Stimulated activated CD8-positive, alpha-beta memory T cell treated with anti-CD3 and anti-CD28 coated beads, Interleukin-7, amount 100 ng/mL, for 48 hours (primary cell): ENCODE results near the gene SLC1A1.
"Not testable (repeated sequence)": the region's sequence is repeated elsewhere in the genome, so short reads cannot be mapped to it uniquely, and the experiment has no call there.

ENCODE experiments used
- DNase-seq, 2 donors: peaks; one replicate each; pipeline ENCODE4 v3.0.0-alpha.2; 2020; ENCODE audit warnings: low read depth in 1 of 2; ENCODE audit errors: extremely low read depth in 1 of 2

Gene SLC1A1

GRCh38 chr9:4540425-4540824, 50.2 kb downstream of the SLC1A1 start:
- no peak for DNase-seq

DNA sequence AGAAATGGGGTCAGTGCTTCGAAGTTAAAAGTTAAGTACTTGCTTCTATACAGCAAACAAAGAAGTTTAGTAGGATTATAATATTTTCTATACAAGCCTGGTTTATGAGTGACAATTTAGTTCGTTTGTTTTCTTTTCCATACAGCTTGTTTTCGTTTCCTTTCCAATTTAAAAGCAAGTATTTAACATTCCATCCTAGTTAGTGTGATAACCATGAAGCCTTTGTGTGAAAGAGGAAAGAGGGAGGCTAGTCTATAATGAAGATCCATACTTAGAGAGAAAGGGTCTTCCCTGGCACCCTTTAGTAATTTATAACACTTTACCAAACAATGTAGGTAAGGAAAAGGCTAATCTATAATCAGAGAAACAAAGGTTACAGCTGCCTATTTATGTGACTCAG, 51.0 kb downstream of the SLC1A1 start:
- no peak for DNase-seq

DNA sequence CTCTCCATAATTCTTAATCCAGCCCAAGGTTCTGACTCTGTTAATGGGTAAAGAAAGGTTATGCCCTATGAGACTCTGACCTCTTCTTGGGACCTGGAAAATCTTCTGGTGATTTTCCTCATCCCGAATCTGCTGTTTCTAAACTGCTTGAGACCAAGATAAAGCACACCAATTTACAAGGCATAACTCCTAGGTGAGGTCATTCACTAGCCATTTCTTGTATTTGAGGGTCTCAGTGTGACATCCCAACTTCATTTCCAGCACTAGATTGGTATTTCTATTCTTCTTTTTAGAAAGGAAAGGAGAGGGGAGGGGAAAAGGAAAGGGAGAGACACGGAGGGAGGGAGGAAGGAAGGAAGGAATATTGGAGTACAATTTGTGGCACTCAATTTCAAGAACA, 51.6 kb downstream of the SLC1A1 start:
- no peak for DNase-seq

DNA sequence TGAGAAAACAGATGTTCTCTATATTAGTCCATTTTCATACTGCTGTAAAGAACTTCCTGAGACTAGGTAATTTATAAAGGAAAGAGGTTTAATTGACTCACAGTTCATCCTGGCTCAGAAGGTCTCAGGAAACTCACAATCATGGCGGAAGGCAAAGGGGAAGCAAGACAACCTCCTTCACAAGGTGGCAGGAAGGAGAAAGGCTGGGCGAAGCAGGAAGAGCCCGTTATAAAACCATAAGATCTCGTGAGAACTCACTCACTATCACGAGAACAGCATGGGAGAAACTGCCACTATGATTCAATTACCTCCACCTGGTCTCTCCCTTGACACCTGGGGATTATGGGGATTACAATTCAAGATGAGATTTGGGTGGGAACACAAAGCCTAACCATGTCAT, 54.4 kb downstream of the SLC1A1 start:
- DNase-seq: not testable (repeated sequence)

GRCh38 chr9:4547016-4547415, 56.7 kb downstream of the SLC1A1 start:
- DNase-seq: no peak

DNA sequence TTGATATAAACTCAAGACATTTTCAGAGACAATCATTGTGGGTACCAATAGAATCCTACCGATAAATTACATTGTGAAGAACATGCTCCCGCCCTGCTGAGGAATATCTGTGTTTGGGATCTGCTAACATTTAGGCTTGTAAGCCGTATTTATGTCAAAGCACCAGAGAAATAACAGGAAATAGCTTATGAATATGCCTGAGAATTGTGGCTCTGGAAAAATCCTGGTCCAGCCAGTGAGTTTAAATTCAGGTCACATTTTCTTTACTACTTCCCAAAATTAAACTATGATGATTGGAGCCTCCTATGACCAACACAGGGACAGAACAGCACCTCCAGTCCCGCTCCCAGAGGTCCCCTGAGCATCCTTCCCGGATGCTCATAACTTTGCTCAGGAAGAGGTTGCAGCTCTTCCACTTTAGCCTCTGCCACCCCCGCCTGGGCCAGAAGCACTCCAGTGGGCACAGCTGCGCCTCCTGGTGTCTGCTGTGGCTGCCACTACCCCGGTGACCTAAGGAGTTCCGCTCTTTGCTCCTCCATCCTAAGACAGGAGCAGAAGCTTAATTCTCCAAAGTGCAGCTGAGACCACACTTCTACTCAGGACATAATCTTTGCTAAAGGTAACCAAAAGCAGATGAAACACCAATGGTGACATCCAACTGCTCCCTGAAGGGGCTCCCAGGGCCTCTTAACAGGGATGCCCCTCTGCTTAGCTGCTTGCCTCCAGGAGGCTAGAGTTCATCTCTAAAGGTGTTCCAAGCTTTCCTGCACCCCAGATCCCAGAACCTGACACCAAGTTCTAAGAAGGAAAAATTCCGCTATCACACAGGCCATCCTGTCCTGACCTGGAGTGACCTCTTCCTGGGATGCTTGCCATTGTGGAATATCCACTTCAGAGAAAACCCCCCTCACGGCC, 58.8 kb downstream of the SLC1A1 start:
- no peak for DNase-seq

GRCh38 chr9:4549751-4550295, 59.6 kb downstream of the SLC1A1 start:
- DNase-seq: no peak

DNA sequence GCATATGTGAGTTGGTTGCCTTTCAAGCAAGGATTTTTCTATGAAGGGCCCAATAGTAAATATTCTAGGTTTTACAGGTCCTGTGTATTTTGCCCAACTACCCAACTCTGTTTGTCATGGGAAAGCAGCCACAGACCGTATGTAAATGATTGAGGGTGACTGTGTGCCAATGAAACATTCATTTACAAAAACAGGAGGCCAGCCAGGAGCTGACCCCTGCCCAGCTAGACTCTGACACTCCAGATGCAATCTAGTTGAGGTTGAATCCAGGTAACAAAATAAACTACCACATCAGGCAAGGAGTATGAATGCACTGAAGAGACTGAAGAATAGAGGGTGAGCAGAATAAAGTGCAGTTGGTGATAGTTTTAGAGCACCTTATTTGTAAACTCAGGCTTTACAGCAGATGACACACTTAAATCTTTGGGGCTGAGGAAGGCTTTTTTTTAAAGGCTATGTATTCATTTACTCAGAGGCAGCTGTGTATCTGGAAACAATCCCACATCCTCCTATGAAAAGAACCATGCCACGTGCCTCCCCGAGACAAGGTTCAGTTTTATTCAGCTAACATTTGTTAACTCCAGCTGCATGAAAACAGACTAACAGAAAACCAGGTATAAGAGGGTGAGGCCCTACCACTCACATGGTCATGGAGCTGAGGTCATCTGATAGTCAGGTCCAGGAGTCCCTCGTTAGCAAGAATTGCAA, 60.7 kb downstream of the SLC1A1 start:
- no peak for DNase-seq

- no peak for DNase-seq
Observed at GRCh38 chr9:4553951-4554381, 63.7 kb downstream of the SLC1A1 start.

GRCh38 chr9:4555236-4555635, 65.0 kb downstream of the SLC1A1 start:
- DNase-seq: no peak

DNA sequence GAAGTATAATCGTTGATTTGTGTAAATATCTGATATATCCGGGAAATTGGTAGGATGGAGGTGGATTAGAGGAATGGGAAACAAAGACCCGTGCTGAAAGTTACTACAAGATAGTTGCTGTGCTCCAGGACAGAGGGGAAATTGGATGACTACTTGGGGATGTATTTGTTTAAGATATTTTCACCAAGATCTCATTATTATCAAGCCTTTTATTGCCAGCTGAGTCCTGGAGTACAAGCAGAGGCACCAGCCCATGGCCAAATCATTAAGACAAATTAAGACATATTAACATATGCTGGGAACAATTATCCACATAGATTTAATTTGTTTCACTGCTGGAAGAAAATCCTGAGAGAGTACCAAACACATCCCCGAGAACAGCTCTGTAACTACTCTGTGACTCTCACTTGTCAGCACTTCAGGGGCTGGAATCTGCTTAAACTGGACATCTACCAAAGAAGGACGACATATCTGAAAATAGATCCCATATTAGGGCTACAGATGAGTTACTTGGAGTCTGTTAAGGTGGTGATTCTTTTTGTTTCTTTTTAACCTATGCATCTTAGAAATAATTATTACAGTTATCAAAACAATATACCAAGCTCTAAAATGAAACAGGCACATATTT, 68.2 kb downstream of the SLC1A1 start:
- DNase-seq: no peak

- DNase-seq: no peak
Observed at GRCh38 chr9:4559261-4560182, 69.3 kb downstream of the SLC1A1 start.

- no peak for DNase-seq
Observed at GRCh38 chr9:4563105-4563504, 72.8 kb downstream of the SLC1A1 start.

- no peak for DNase-seq
Observed at GRCh38 chr9:4566806-4567205, 76.5 kb downstream of the SLC1A1 start.

DNA sequence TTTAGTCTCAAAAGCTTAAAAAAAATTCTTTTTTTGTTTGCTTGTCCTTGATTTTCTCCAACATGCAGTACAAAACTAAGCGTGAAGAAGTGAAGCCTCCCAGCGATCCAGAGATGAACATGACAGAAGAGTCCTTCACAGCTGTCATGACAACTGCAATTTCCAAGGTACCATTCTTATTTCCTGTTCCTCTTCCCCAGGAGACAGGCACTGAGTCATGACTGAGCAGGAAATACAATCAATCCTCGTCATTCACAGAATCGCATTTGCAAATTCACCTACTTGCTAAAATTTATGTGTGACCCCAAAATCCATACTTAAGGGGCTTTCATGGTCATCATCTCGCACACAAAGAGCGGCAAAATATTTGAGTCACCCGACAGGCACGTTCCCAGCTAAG, 77.3 kb downstream of the SLC1A1 start:
- no peak for DNase-seq

DNA sequence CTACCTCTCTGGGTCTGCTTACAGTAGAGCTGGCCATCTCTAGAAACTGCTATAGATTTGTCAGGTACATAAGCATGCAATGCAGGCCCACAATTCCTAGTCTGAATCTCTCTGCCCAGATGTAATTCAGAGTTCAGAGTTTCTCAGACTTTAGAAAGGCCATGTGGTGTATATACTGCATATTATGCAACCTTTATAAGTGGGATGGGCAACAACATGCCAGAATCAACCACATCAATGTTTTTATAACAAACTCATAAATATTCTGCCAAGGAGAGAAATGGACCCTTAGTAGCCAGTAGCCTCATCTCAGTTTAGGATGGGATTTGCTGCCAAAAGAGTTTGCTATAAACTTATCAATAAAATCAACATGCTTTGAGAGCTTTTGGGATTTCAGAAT, 78.8 kb downstream of the SLC1A1 start:
- DNase-seq: no peak

DNA sequence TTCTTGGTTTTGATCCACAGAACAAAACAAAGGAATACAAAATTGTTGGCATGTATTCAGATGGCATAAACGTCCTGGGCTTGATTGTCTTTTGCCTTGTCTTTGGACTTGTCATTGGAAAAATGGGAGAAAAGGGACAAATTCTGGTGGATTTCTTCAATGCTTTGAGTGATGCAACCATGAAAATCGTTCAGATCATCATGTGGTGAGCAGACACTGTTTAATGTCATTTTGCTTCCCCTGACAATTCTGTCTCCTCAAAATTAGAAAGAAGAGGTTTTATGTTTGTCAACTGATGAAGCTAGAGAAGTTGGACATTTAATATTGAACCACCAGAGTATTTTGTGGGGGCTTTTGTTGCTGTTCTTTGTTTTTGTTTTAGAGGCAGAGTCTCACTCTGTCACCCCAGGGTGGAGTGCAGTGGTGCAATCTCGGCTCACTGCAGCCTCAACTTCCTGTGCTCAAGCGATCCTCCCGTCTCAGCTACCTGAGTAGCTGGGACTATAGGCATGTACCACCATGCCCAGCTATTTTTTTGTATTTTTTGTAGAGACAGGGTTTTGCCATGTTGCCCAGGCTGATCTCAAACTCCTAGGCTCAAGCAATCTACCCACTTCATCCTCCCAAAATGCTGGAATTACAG, 82.0 kb downstream of the SLC1A1 start:
- no peak for DNase-seq

DNA sequence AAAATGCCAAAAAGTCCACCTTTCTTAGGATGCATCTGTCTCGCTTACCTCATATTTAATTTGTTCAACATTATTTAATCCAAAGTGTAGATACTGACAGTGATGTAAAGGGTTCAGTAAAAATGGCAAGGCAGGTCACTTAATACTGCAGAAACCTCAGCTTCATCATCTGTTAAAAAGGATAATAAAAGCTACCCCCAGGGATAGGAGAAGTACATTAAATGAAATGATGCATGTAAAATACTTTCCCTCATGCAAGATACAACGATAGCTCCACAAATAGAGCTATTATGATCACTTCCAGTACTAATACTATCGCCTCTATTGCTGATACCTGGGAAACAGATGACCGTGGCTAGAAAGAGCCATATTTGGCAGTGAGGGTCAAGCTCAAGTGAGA, 82.9 kb downstream of the SLC1A1 start:
- DNase-seq: no peak

DNA sequence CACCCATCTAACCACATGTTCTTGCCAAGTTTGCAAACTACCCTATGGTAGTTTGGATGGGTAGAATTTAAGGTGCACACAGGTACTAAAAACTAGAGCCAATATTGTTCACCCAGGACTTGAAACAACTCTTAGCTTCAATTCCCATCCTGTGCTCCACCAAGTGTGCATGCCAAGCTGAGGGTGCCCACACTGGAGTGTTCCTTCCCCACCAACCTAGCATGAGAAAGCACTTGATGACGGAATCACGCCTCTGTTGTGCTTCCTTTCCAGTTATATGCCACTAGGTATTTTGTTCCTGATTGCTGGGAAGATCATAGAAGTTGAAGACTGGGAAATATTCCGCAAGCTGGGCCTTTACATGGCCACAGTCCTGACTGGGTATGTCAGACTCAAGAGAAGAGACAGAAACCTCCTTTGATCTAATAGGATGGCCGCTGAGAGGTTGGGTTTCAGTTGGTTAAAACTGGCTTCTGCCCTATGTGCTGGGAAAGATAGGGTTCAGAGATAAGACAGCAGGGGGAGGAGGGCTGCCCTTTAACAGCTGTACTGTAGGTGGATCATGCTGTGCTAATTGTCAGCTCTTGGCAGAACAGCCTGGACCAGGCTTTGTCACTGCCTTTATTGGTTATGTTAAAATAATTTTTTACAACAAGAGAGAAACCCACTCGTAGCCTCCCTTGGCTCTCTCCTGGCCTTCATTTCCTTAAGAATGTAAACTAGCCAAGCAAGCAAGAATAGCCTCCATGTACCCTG, 83.5 kb downstream of the SLC1A1 start:
- DNase-seq: no peak
